Measurements from ENCODE around the gene DCXR. TPM values are rescaled to one million over a fixed set of nuclear protein-coding genes. Genes with fewer than 3 reads are reported as not detected.

Gene DCXR
- total and polyA plus RNA-seq, 10 of the 15 experiments (the other 5 are each of a cell fraction or from before 2014, with no cell fraction given) = 12.3 to 139 (median 88.9) TPM

- TF ChIP-seq, protein P1, sequence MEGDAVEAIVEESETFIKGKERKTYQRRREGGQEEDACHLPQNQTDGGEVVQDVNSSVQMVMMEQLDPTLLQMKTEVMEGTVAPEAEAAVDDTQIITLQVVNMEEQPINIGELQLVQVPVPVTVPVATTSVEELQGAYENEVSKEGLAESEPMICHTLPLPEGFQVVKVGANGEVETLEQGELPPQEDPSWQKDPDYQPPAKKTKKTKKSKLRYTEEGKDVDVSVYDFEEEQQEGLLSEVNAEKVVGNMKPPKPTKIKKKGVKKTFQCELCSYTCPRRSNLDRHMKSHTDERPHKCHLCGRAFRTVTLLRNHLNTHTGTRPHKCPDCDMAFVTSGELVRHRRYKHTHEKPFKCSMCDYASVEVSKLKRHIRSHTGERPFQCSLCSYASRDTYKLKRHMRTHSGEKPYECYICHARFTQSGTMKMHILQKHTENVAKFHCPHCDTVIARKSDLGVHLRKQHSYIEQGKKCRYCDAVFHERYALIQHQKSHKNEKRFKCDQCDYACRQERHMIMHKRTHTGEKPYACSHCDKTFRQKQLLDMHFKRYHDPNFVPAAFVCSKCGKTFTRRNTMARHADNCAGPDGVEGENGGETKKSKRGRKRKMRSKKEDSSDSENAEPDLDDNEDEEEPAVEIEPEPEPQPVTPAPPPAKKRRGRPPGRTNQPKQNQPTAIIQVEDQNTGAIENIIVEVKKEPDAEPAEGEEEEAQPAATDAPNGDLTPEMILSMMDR (IDR thresholded peaks at IDR 0.05 in 2 of 3, conservative IDR thresholded peaks at IDR 0.05 in 1 of 3; ENCODE audit: control insufficient read depth in 2 of 3, extremely low read depth in 1 of 3, insufficient read depth in 1 of 3, low read depth in 3 of 3, low read length in 3 of 3) = no peak
Measured at GRCh38 chr17:82053130-82053529, 15.6 kb upstream of the DCXR start (continued).

DNA sequence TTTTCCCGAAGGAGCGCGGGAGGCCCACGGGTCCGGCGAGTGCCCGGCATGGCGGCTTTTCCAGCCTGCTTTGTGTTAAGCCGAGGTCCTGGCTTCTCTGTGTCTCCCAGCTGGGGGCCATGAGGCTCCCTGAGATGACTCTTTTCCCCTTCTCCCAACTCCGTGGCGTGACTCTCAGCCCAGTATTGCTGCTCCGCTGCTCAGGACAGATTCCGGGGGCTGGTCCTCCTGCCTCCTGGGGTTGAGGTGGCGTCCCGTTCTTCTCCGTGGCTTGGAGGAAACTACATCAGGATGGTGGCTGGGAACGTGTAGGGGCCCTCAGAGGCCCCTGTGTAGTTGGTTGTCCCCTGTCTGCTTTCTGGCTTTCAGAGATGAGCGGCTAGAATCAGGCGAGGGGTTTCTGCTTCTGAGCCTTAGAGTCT lies 15.2 kb upstream of the DCXR start:
- CTCF ChIA-PET = no interaction called here
- TF ChIP-seq, protein P2, sequence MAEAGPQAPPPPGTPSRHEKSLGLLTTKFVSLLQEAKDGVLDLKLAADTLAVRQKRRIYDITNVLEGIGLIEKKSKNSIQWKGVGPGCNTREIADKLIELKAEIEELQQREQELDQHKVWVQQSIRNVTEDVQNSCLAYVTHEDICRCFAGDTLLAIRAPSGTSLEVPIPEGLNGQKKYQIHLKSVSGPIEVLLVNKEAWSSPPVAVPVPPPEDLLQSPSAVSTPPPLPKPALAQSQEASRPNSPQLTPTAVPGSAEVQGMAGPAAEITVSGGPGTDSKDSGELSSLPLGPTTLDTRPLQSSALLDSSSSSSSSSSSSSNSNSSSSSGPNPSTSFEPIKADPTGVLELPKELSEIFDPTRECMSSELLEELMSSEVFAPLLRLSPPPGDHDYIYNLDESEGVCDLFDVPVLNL (IDR thresholded peaks at IDR 0.05; ENCODE audit: low read depth, low read length) = no peak
- TF ChIP-seq FOXK2 (IDR thresholded peaks at IDR 0.05) (no peak), TBL1XR1 (IDR thresholded peaks at IDR 0.05; ENCODE audit: low read depth, low read length) (no peak), GABPA (IDR thresholded peaks at IDR 0.05; ENCODE audit: low read depth) (no peak), ZNF207 (IDR thresholded peaks at IDR 0.05; ENCODE audit: borderline replicate concordance) (no peak), JUNB (IDR thresholded peaks at IDR 0.05) (no peak), ZZZ3 (IDR thresholded peaks at IDR 0.05; ENCODE audit: control insufficient read depth, insufficient read length, low read depth) (no peak), EP300 (IDR thresholded peaks at IDR 0.05; ENCODE audit: borderline replicate concordance in 1 of 2, control insufficient read depth in 1 of 2, low read depth in 2 of 2, low read length in 2 of 2) (no peak), GATAD2B (conservative IDR thresholded peaks at IDR 0.05; ENCODE audit: low read depth) (no peak), LARP7 (IDR thresholded peaks at IDR 0.05) (no peak), SUPT20H (IDR thresholded peaks at IDR 0.05; ENCODE audit: borderline replicate concordance, control insufficient read depth, low read depth, low read length) (no peak), CHD2 (IDR thresholded peaks at IDR 0.05; ENCODE audit: borderline replicate concordance, low read depth, low read length) (no peak), MYB (IDR thresholded peaks at IDR 0.05; ENCODE audit: borderline replicate concordance, low read depth, low read length) (no peak), CREM (IDR thresholded peaks at IDR 0.05; ENCODE audit: low read depth) (no peak), POLR2A (IDR thresholded peaks at IDR 0.05; ENCODE audit: low read depth, low read length) (no peak), NFXL1 (IDR thresholded peaks at IDR 0.05; ENCODE audit: borderline replicate concordance) (no peak)
- TF ChIP-seq, protein P3, sequence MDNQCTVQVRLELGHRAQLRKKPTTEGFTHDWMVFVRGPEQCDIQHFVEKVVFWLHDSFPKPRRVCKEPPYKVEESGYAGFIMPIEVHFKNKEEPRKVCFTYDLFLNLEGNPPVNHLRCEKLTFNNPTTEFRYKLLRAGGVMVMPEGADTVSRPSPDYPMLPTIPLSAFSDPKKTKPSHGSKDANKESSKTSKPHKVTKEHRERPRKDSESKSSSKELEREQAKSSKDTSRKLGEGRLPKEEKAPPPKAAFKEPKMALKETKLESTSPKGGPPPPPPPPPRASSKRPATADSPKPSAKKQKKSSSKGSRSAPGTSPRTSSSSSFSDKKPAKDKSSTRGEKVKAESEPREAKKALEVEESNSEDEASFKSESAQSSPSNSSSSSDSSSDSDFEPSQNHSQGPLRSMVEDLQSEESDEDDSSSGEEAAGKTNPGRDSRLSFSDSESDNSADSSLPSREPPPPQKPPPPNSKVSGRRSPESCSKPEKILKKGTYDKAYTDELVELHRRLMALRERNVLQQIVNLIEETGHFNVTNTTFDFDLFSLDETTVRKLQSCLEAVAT (IDR thresholded peaks at IDR 0.05) = no peak
- TF ChIP-seq, protein P4, sequence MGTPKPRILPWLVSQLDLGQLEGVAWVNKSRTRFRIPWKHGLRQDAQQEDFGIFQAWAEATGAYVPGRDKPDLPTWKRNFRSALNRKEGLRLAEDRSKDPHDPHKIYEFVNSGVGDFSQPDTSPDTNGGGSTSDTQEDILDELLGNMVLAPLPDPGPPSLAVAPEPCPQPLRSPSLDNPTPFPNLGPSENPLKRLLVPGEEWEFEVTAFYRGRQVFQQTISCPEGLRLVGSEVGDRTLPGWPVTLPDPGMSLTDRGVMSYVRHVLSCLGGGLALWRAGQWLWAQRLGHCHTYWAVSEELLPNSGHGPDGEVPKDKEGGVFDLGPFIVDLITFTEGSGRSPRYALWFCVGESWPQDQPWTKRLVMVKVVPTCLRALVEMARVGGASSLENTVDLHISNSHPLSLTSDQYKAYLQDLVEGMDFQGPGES (IDR thresholded peaks at IDR 0.05) = no peak
- Histone ChIP-seq H3K4me3 (peak overlapping the region; percentile 83), H3K36me3 (ENCODE audit: control insufficient read depth in 2 of 2, insufficient read depth in 2 of 2, low read length in 1 of 2) (peaks cover 0 to 17% of the 10 kb centered on the region in 2 experiments), H3K27ac (ENCODE audit: control insufficient read depth, insufficient read depth) (peak overlapping the region; percentile 52; the same call in 1 of the 2 replicates), H3K9me3 (replicated peaks; ENCODE audit: control insufficient read depth, insufficient read depth, low read length) (no peaks in the 10 kb centered on the region), H3K79me2 (ENCODE audit: control insufficient read depth, insufficient read depth, low read length) (peaks cover 14% of the 10 kb centered on the region), H3K4me1 (ENCODE audit: control insufficient read depth, insufficient read depth, low read length) (peaks cover 4% of the 10 kb centered on the region), H4K20me1 (ENCODE audit: control insufficient read depth, insufficient read depth) (no peaks in the 10 kb centered on the region), H3K9ac (ENCODE audit: control insufficient read depth, insufficient read depth, low read length) (peak overlapping the region; percentile 80), H3K27me3 (replicated peaks in 1 of 2; ENCODE audit: control insufficient read depth in 2 of 2, insufficient read depth in 2 of 2, low read length in 1 of 2) (no peaks in the 10 kb centered on the region), H2AFZ (ENCODE audit: control insufficient read depth, low read depth, low read length) (no peak overlapping the region), H3K4me2 (ENCODE audit: control insufficient read depth, insufficient read depth) (peak overlapping the region; percentile 64)
- DNase-seq (ENCODE audit: low read depth, low spot score) = no peak
- no peak for FAIRE-seq
- in situ Hi-C loops (cut with MboI) (no loop called here), intact Hi-C loops (cut with micrococcal nuclease; ENCODE audit: unreplicated experiment) (loop anchor here (5.0 kb wide), 1 partner anchor 45 kb away; the partner anchor contains the start of gene FASN)
- WGBS (ENCODE audit: insufficient coverage, insufficient replicate concordance, low lambda C conversion rate, missing lambda C conversion rate) = 10% methylated on average over 19 of the region's 19 CpGs
- SMC1A ChIA-PET (ENCODE audit: uncharacterized antibody, unreplicated experiment) = interaction anchor here (0.7 kb wide), 1 partner anchor 20 kb away, joined by 3 read pairs; no protein-coding TSS in a partner anchor
- POLR2A ChIA-PET = no interaction called here
- ATAC-seq = no peak
- no TSS peak for BruUV-seq (replicated peaks)
- RAD21 ChIA-PET (ENCODE audit: unreplicated experiment) = interaction anchor here (1.0 kb wide), 1 partner anchor 53 kb away, joined by 3 read pairs; no protein-coding TSS in a partner anchor
